ENCODE results near the gene GRIA2.

- TF ChIP-seq CTCF (tag by site-specific recombination; IDR thresholded peaks at IDR 0.05) (no peak), ZNF404 (tag by site-specific recombination; IDR thresholded peaks at IDR 0.05) (no peak), ZBTB7A (tag by site-specific recombination; IDR thresholded peaks at IDR 0.05; ENCODE audit: low read depth) (no peak), ZSCAN5A (tag by site-specific recombination; IDR thresholded peaks at IDR 0.05) (no peak), ZNF510 (tag by site-specific recombination; IDR thresholded peaks at IDR 0.05; ENCODE audit: insufficient replicate concordance) (no peak), ZNF777 (tag by site-specific recombination; IDR thresholded peaks at IDR 0.05; ENCODE audit: borderline replicate concordance) (no peak), PRDM2 (tag by site-specific recombination; IDR thresholded peaks at IDR 0.05; ENCODE audit: borderline replicate concordance) (no peak), BCL6B (tag by site-specific recombination; IDR thresholded peaks at IDR 0.05) (no peak), ZNF830 (tag by site-specific recombination; IDR thresholded peaks at IDR 0.05; ENCODE audit: low read depth) (no peak), ZNF692 (tag by site-specific recombination; IDR thresholded peaks at IDR 0.05) (no peak), REST (tag by site-specific recombination; IDR thresholded peaks at IDR 0.05) (no peak), ZNF19 (tag by site-specific recombination; IDR thresholded peaks at IDR 0.05; ENCODE audit: low read depth) (no peak)
Observed at GRCh38 chr4:157303471-157303960, 83.0 kb downstream of the GRIA2 start.

All from HEK293 (cell line).